Neuronal stem cell (in vitro differentiated cells): ENCODE data around the gene MIR17HG.

Experiments
- DNase-seq: peaks from one replicate; pipeline ENCODE4 v3.0.0-alpha.2; 2013; ENCODE audit warnings: low spot score
- H2AFZ ChIP-seq: one replicate; pipeline ENCODE4 v1.6.1; 2013; ENCODE audit warnings: mild to moderate bottlenecking, low read length, inconsistent platforms
- H2AK5ac ChIP-seq: 2 replicates; pipeline ENCODE4 v1.6.1; 2013; ENCODE audit warnings: low read depth, mild to moderate bottlenecking, inconsistent platforms, low read length, moderate library complexity, mixed read lengths
- H2BK120ac ChIP-seq: 2 replicates; pipeline ENCODE4 v1.6.1; 2013; ENCODE audit warnings: low read depth, mild to moderate bottlenecking, inconsistent platforms, low read length, moderate library complexity, mixed read lengths
- H2BK12ac ChIP-seq: one replicate; pipeline ENCODE4 v1.6.1; 2013; ENCODE audit warnings: low read length, inconsistent platforms
- H2BK15ac ChIP-seq: 2 replicates; pipeline ENCODE4 v1.6.1; 2013; ENCODE audit warnings: mild to moderate bottlenecking, low read length, inconsistent platforms, mixed read lengths
- H2BK5ac ChIP-seq: one replicate; pipeline ENCODE4 v1.6.1; 2013; ENCODE audit warnings: inconsistent platforms, mild to moderate bottlenecking, low read length, moderate library complexity
- H3K14ac ChIP-seq: one replicate; pipeline ENCODE4 v1.6.1; 2013; ENCODE audit warnings: low read length, inconsistent platforms
- H3K18ac ChIP-seq: 2 replicates; pipeline ENCODE4 v1.6.1; 2013; ENCODE audit warnings: low read length, inconsistent platforms
- H3K23ac ChIP-seq: 2 replicates; pipeline ENCODE4 v1.6.1; 2013; ENCODE audit warnings: low read depth, mild to moderate bottlenecking, mixed read lengths, low read length, inconsistent platforms; ENCODE audit not compliant: poor library complexity
- H3K27ac ChIP-seq: replicated peaks from 3 replicates; pipeline ENCODE4 v1.5.1; 2013; ENCODE audit warnings: low read length, inconsistent platforms
- H3K27me3 ChIP-seq, 3 experiments: 2 replicates each; pipeline ENCODE4 v1.6.1; 2013; ENCODE audit warnings: low read length in 3 of 3, mild to moderate bottlenecking in 2 of 3, inconsistent platforms in 1 of 3, low read depth in 1 of 3, mixed read lengths in 1 of 3, moderate library complexity in 1 of 3; ENCODE audit not compliant: control insufficient read depth in 3 of 3, insufficient read depth in 3 of 3
- H3K36me3 ChIP-seq, 2 donors: replicated peaks in 1 of 2; 2 replicates each; pipeline ENCODE4 v1.6.1; 2013; ENCODE audit warnings: low read length in 2 of 2; ENCODE audit not compliant: control insufficient read depth in 2 of 2, insufficient read depth in 2 of 2
- H3K4ac ChIP-seq: 2 replicates; pipeline ENCODE4 v1.6.1; 2013; ENCODE audit warnings: inconsistent platforms, mild to moderate bottlenecking, low read length, moderate library complexity
- H3K4me1 ChIP-seq, 2 donors: 1 replicate in 1 of 2; 2 replicates in 1 of 2; pipeline ENCODE4 v1.6.1; 2013; ENCODE audit warnings: low read length in 2 of 2, low read depth in 1 of 2; ENCODE audit not compliant: control insufficient read depth in 2 of 2, insufficient read depth in 1 of 2
- H3K4me2 ChIP-seq: one replicate; pipeline ENCODE4 v1.6.1; 2013; ENCODE audit warnings: mild to moderate bottlenecking, low read length, inconsistent platforms; ENCODE audit not compliant: insufficient read depth, poor library complexity, severe bottlenecking
- H3K4me3 ChIP-seq, 2 donors: 2 replicates each; pipeline ENCODE4 v1.5.1; 2013; ENCODE audit warnings: low read length in 2 of 2, mild to moderate bottlenecking in 2 of 2, inconsistent platforms in 1 of 2, moderate library complexity in 1 of 2
- H3K79me1 ChIP-seq: one replicate; pipeline ENCODE4 v1.6.1; 2013; ENCODE audit warnings: low read depth, mild to moderate bottlenecking, inconsistent platforms, low read length, moderate library complexity
- H3K9ac ChIP-seq: one replicate; pipeline ENCODE4 v1.6.1; 2013; ENCODE audit warnings: mild to moderate bottlenecking, low read depth, low read length, inconsistent platforms; ENCODE audit not compliant: poor library complexity
- H3K9me3 ChIP-seq, 2 donors: replicated peaks in 1 of 2; 2 replicates each; pipeline versions ENCODE3 to v1.6.1; 2013; ENCODE audit warnings: low read length in 2 of 2, mild to moderate bottlenecking in 2 of 2, inconsistent platforms in 1 of 2, low read depth in 1 of 2, mixed read lengths in 1 of 2, moderate library complexity in 1 of 2; ENCODE audit not compliant: control insufficient read depth in 2 of 2, insufficient read depth in 1 of 2
- H4K8ac ChIP-seq: one replicate; pipeline ENCODE4 v1.6.1; 2013; ENCODE audit warnings: low read depth, mild to moderate bottlenecking, inconsistent platforms, low read length, moderate library complexity
- H4K91ac ChIP-seq: one replicate; pipeline ENCODE4 v1.6.1; 2013; ENCODE audit warnings: low read length, low read depth, mild to moderate bottlenecking, inconsistent platforms; ENCODE audit not compliant: poor library complexity
- WGBS, 2 donors: extraction: QIAGEN DNeasy Blood & Tissue Kit; methylation state at CpG; one replicate each; pipeline ENCODE4 v1.1.7; 2013; ENCODE audit warnings: missing lambda C conversion rate in 2 of 2, mixed read lengths in 1 of 2; ENCODE audit not compliant: insufficient read length in 2 of 2, insufficient replicate concordance in 1 of 2; ENCODE audit errors: extremely low coverage in 2 of 2; 5-methylcytosine and 5-hydroxymethylcytosine counted together

Gene MIR17HG

DNA sequence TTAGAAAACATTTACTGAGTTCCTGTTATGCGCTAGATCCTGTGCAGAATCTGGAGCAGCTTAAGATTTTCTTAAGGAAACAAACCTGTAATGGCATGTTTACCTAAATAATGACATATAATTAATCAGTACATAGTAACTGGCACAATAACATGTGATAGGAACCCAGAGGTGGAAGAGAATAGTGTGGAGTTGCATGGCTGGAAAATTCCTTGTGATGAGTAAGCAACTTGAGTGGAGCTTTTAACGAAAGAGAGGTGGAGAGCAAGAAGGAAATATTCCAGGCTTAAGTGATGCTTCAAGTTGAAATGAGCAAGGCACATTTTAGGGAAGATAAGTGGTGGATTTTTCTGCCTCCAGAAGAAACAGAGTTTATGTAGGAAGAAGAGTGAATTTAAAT lies 41.7 kb downstream of the MIR17HG start:
- H3K4me2 ChIP-seq = no peak overlapping the region
- H3K4ac ChIP-seq = no peak overlapping the region
- no CpG with 5 or more reads among the region's 2 CpGs for WGBS, 2 donors
- no peak overlapping the region for H4K8ac ChIP-seq
- no peak overlapping the region for H3K9ac ChIP-seq
- H3K4me3 ChIP-seq = no peak overlapping the region
- H3K23ac ChIP-seq = no peak overlapping the region
- DNase-seq = no peak
- no peak overlapping the region for H2BK15ac ChIP-seq
- H4K91ac ChIP-seq = no peak overlapping the region
- H2BK120ac ChIP-seq = no peak overlapping the region
- H2BK12ac ChIP-seq = no peak overlapping the region
- H2AFZ ChIP-seq = no peak overlapping the region
- peaks cover 0 to 23% (median 0%) of the 10 kb centered on the region in 3 experiments for H3K27me3 ChIP-seq
- H3K9me3 ChIP-seq = no peaks in the 10 kb centered on the region
- no peak overlapping the region for H3K18ac ChIP-seq
- no peaks in the 10 kb centered on the region for H3K79me1 ChIP-seq
- no peaks in the 10 kb centered on the region for H3K36me3 ChIP-seq
- H2AK5ac ChIP-seq = no peak overlapping the region
- H3K27ac ChIP-seq = no peak overlapping the region
- no peak overlapping the region for H2BK5ac ChIP-seq
- no peak overlapping the region for H3K14ac ChIP-seq
- no peaks in the 10 kb centered on the region for H3K4me1 ChIP-seq

DNA sequence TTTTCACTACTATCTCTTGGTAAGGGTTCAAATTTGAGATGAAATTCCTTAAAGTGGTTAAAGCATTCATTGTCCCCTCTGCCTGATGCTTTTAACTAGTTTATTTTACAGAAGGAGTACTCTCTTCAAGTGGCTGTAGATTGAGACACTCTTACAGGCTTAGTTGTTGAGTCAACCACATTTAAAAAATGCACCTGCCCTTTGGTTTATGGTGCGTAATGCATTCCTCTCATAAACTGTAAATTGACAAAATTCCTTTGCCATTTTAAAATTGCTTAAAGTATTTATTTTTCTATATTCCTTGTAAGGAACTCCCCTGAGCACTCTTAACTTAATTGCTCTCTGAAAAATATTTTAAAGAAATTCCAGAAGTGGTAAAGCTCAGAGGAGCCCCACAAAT lies 50.1 kb downstream of the MIR17HG start:
- Histone ChIP-seq H2AK5ac (no peak overlapping the region), H2AFZ (no peak overlapping the region), H3K79me1 (no peaks in the 10 kb centered on the region), H3K14ac (no peak overlapping the region), H3K4me2 (no peak overlapping the region), H4K8ac (no peak overlapping the region), H3K4me3 (no peak overlapping the region), H3K18ac (no peak overlapping the region), H2BK5ac (no peak overlapping the region), H3K23ac (no peak overlapping the region), H3K4me1 (peaks cover 0 to 1% of the 10 kb centered on the region in 2 donors), H3K36me3 (no peaks in the 10 kb centered on the region), H2BK120ac (no peak overlapping the region), H3K4ac (no peak overlapping the region), H2BK12ac (no peak overlapping the region), H3K27ac (no peak overlapping the region), H3K27me3 (peaks cover 6 to 77% (median 18%) of the 10 kb centered on the region in 3 experiments), H3K9ac (no peak overlapping the region), H2BK15ac (no peak overlapping the region), H4K91ac (no peak overlapping the region), H3K9me3 (no peaks in the 10 kb centered on the region)
- WGBS, 2 donors = no CpG with 5 or more reads among the region's 1 CpG
- no peak for DNase-seq

DNA sequence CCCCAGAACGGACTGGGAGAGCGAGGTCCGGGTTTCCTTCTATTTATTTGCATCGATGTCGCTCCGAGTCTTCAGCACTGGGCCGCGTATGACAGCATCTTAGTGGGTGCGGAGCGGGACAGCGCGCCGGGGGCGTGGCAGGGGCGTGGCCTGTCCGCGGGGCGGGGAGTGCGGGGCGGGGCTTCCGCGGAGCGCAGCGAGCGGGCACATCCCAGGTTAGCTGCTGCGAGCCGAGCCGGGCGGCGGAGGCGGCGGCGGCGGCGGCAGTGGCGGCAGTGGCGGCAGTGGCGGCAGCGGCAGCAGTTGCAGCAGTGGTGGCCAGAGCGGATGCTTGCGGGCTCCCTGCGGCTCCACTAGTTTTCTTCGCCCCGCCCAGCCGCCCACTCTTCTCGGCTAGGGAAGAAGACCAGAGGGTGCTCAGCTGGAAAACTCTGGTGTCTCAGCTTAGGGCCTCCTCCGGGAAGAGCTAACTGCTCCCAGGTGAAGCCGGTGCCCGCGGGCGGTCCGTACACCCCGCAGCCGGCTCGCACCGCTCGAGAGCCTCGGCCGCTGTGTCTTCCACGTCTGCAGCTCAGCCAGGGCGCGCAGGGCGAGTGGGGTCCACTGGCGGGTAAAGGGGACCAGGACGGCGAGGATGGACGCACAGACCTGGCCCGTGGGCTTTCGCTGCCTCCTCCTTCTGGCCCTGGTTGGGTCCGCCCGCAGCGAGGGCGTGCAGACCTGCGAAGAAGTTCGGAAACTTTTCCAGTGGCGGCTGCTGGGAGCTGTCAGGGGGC lies 51.1 kb downstream of the MIR17HG start, which contains the start of gene GPC5:
Gene GPC5 (plus strand): TSS at position 209 of the 776 bp plus-strand sequence.
- Histone ChIP-seq H2AK5ac (no peak within 1 kb of the TSS), H3K14ac (peak within 1 kb of the TSS; percentile 10), H3K4me2 (peak within 1 kb of the TSS; percentile 95), H2BK12ac (peak within 1 kb of the TSS; percentile 24), H3K27ac (no peak within 1 kb of the TSS), H2BK5ac (peak within 1 kb of the TSS; percentile 66), H2AFZ (peak within 1 kb of the TSS; percentile 89), H3K4me1 (peaks cover 0 to 1% of the 10 kb centered on the region in 2 donors), H4K8ac (no peak within 1 kb of the TSS), H3K18ac (peak within 1 kb of the TSS; percentile 23), H4K91ac (no peak within 1 kb of the TSS), H3K9me3 (no peaks in the 10 kb centered on the region), H3K9ac (peak within 1 kb of the TSS; percentile 60), H3K4ac (no peak within 1 kb of the TSS), H3K79me1 (no peaks in the 10 kb centered on the region), H3K36me3 (no peaks in the 10 kb centered on the region), H3K23ac (peak within 1 kb of the TSS; percentile 26), H3K4me3 (peak within 1 kb of the TSS; percentile 40 to 81), H2BK15ac (peak within 1 kb of the TSS; percentile 67), H3K27me3 (peaks cover 6 to 80% (median 18%) of the 10 kb centered on the region in 3 experiments), H2BK120ac (no peak within 1 kb of the TSS)
- peak; percentile 69 for DNase-seq
- no CpG with 5 or more reads among the region's 76 CpGs for WGBS, 2 donors

DNA sequence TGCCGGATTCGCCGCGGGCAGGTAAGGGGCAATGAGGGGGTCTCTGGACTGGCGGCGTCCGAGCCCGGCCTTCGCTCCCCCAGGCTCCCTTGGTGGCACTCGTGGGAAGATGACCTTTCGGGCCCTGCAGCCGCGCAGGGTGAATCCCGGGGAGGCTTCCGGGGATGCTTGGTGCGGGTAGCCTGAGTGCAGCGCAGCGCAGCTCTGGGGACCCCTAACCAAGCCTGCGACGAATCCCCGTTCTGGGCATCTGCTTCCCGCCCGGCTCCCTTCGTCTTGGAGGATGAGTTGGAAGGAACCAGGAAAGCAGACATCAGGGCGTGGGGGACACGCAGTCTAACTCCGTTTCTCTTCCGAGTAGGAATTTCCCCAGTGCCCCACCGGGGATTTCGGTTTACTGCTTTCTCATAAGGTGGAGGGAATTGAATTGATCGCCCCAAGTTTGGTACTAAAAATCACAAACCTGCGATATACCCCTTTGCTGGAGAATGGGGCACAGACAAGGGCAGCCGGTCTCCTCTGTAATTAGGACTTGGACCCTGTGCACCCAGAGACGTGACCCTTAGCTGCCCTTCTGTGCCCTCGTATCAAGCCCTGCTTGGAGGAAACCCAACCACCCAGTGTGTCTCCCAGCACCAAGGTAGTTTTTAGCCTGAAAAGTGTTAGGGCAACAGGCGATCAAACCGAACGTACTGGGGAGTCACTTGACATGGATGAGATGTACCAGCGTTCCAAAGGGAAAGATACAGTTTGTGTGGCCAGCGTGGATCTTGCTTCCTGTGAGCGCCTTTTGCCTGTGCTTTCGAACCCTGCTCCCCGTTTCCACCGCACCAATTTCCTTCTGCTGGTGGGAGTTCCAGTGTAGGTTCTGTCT lies 51.9 kb downstream of the MIR17HG start:
- Histone ChIP-seq H2BK5ac (peak overlapping the region; percentile 66), H2BK12ac (no peak overlapping the region), H2AFZ (peak overlapping the region; percentile 89), H3K36me3 (no peaks in the 10 kb centered on the region), H3K4ac (no peak overlapping the region), H3K4me1 (peaks cover 0 to 1% of the 10 kb centered on the region in 2 donors), H2AK5ac (no peak overlapping the region), H3K18ac (peak overlapping the region; percentile 23), H3K23ac (peak overlapping the region; percentile 26), H3K9me3 (no peaks in the 10 kb centered on the region), H2BK15ac (peak overlapping the region; percentile 26), H3K27ac (no peak overlapping the region), H3K27me3 (peaks cover 6 to 80% (median 18%) of the 10 kb centered on the region in 3 experiments), H4K91ac (no peak overlapping the region), H3K14ac (peak overlapping the region; percentile 10), H3K4me2 (peak overlapping the region; percentile 95), H4K8ac (no peak overlapping the region), H3K9ac (peak overlapping the region; percentile 60), H2BK120ac (no peak overlapping the region), H3K79me1 (no peaks in the 10 kb centered on the region), H3K4me3 (peak overlapping the region; percentile 40 to 81)
- DNase-seq = no peak
- WGBS, 2 donors = no CpG with 5 or more reads among the region's 44 CpGs
